CD4-positive, alpha-beta T cell treated with Interleukin-6 for 4 hours (primary cell): ENCODE measurements around the gene BCL2L11.

Experiments
- DNase-seq: peaks from one replicate; pipeline ENCODE4 v3.0.0-alpha.2; 2020; ENCODE audit warnings: mixed read lengths

BCL2L11 gene

GRCh38 chr2:111171337-111171930 is 50.7 kb downstream of the BCL2L11 start:
- no peak for DNase-seq

- no peak for DNase-seq
These were observed 52.0 kb downstream of the BCL2L11 start for GRCh38 chr2:111172666-111173065.

- DNase-seq: no peak
These were observed 52.6 kb downstream of the BCL2L11 start for GRCh38 chr2:111173338-111173737.

- no peak for DNase-seq
These were observed 53.1 kb downstream of the BCL2L11 start for GRCh38 chr2:111173856-111174255.

- DNase-seq: no peak
These were observed 54.9 kb downstream of the BCL2L11 start for GRCh38 chr2:111175615-111176014.

GRCh38 chr2:111176388-111176787 is 55.7 kb downstream of the BCL2L11 start:
- no peak for DNase-seq

GRCh38 chr2:111176867-111177266 is 56.2 kb downstream of the BCL2L11 start:
- DNase-seq: no peak

- no peak for DNase-seq
These were observed 57.6 kb downstream of the BCL2L11 start for GRCh38 chr2:111178296-111178695.

GRCh38 chr2:111178730-111179405 is 58.2 kb downstream of the BCL2L11 start:
- DNase-seq: no peak

- DNase-seq: no peak
These were observed 61.4 kb downstream of the BCL2L11 start for GRCh38 chr2:111182121-111182520.

GRCh38 chr2:111182740-111183139 is 62.0 kb downstream of the BCL2L11 start:
- no peak for DNase-seq

GRCh38 chr2:111184725-111185310 is 64.1 kb downstream of the BCL2L11 start:
- no peak for DNase-seq

- DNase-seq: no peak
These were observed 64.8 kb downstream of the BCL2L11 start for GRCh38 chr2:111185361-111186022.

- no peak for DNase-seq
These were observed 65.5 kb downstream of the BCL2L11 start for GRCh38 chr2:111186121-111186715.

- no peak for DNase-seq
These were observed 66.2 kb downstream of the BCL2L11 start for GRCh38 chr2:111186933-111187332.

GRCh38 chr2:111188681-111189080 is 68.0 kb downstream of the BCL2L11 start:
- no peak for DNase-seq

GRCh38 chr2:111189106-111189505 is 68.4 kb downstream of the BCL2L11 start:
- no peak for DNase-seq

- no peak for DNase-seq
These were observed 70.3 kb downstream of the BCL2L11 start for GRCh38 chr2:111190816-111191540.

GRCh38 chr2:111191877-111192276 is 71.2 kb downstream of the BCL2L11 start:
- DNase-seq: no peak

GRCh38 chr2:111192776-111193368 is 72.2 kb downstream of the BCL2L11 start:
- no peak for DNase-seq

GRCh38 chr2:111194835-111195621 is 74.3 kb downstream of the BCL2L11 start:
- no peak for DNase-seq
